KG1 (cell line): ENCODE results near the gene ADRM1.

Source experiments
- DNase-seq: peaks from one replicate; lab custom pipeline; 2025; lab: John Stamatoyannopoulos, UW

ADRM1 gene

GRCh38 chr20:62311832-62312661 lies 9.2 kb downstream of the ADRM1 start:
- no peak for DNase-seq

- no peak for DNase-seq
Observed at GRCh38 chr20:62312662-62312977, 9.8 kb downstream of the ADRM1 start.

GRCh38 chr20:62313021-62313420 lies 10.2 kb downstream of the ADRM1 start:
- no peak for DNase-seq

GRCh38 chr20:62313460-62314338 lies 10.9 kb downstream of the ADRM1 start:
- no peak for DNase-seq

GRCh38 chr20:62314339-62314638 lies 11.5 kb downstream of the ADRM1 start:
- DNase-seq = no peak

GRCh38 chr20:62314711-62315302 lies 12.0 kb downstream of the ADRM1 start:
- no peak for DNase-seq

GRCh38 chr20:62315773-62316172 lies 13.0 kb downstream of the ADRM1 start:
- DNase-seq = no peak

- no peak for DNase-seq
Observed at GRCh38 chr20:62316331-62317166, 13.8 kb downstream of the ADRM1 start.

GRCh38 chr20:62317167-62317655 lies 14.4 kb downstream of the ADRM1 start:
- no peak for DNase-seq

- no peak for DNase-seq
Observed at GRCh38 chr20:62318400-62319345, 15.9 kb downstream of the ADRM1 start.

- no peak for DNase-seq
Observed at GRCh38 chr20:62319346-62319909, 16.6 kb downstream of the ADRM1 start.

GRCh38 chr20:62320581-62321354 lies 18.0 kb downstream of the ADRM1 start:
- no peak for DNase-seq

GRCh38 chr20:62321521-62321948 lies 18.7 kb downstream of the ADRM1 start:
- DNase-seq = no peak

- no peak for DNase-seq
Observed at GRCh38 chr20:62321975-62322374, 19.2 kb downstream of the ADRM1 start.

- DNase-seq = no peak
Observed at GRCh38 chr20:62322492-62323041, 19.8 kb downstream of the ADRM1 start.

GRCh38 chr20:62323146-62323979 lies 20.6 kb downstream of the ADRM1 start:
- DNase-seq = no peak

- DNase-seq = no peak
Observed at GRCh38 chr20:62323980-62324906, 21.4 kb downstream of the ADRM1 start.
